ES-I3 (cell line): ENCODE results near the gene ANO7.

Source experiments
- H3K36me3 ChIP-seq: 2 replicates; pipeline ENCODE4 v1.6.1; 2013; ENCODE audit warnings: mild to moderate bottlenecking, low read length, control low read depth, moderate library complexity; ENCODE audit not compliant: insufficient read depth
- H3K4me1 ChIP-seq: 2 replicates; pipeline ENCODE4 v1.6.1; 2013; ENCODE audit warnings: mild to moderate bottlenecking, control low read depth, low read length; ENCODE audit not compliant: insufficient read depth
- H3K9ac ChIP-seq: 2 replicates; pipeline ENCODE4 v1.6.1; 2013; ENCODE audit warnings: low read depth, mild to moderate bottlenecking, low read length, moderate library complexity
- H3K9me3 ChIP-seq: 2 replicates; pipeline ENCODE4 v1.6.1; 2013; ENCODE audit warnings: mild to moderate bottlenecking, low read length, moderate library complexity; ENCODE audit not compliant: control insufficient read depth, insufficient read depth

ANO7 gene

DNA sequence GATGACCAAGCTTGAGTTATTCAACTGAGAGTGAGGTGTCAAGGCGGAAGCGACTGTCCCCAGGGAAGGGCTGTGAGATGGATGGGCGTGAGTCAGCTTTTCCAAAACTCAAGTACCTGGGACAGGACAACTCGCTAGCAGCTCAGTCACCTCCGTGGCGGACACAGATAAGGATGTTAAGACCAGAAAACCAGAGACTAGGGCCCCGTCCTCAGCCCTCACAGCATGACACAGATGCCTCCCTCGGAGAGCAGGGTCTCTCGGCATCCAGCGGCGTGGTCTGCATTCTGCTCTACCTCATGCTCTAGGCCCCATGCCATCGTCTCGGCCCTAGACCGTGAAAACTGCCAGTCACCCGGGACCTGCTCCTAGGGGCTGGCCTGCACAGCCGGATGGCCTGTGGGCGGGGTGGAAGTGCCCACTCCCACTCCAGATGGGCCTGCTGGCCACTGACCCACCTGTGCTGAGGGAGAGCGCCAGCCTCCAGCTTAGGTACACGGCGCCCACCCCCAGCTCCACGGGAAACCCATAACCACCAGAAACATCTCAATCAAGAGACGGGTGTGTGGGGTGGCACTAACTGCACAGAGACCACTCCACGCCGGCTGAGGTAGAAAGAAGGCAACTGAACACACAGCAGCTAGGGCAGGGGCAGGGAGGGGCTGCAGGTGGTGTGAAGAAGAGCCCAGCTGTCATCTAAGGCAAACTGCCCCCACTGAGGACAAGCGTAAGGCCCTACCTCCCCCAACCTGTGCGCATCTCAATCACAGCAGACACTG lies 39.8 kb downstream of the ANO7 start:
- Histone ChIP-seq H3K9me3 (no peaks in the 10 kb centered on the region), H3K9ac (no peak overlapping the region), H3K36me3 (peaks cover 14% of the 10 kb centered on the region; the same call in 1 of the 2 replicates), H3K4me1 (peaks cover 13% of the 10 kb centered on the region; the same call in 1 of the 2 replicates)

GRCh38 chr2:241228860-241229516 lies 40.5 kb downstream of the ANO7 start:
- H3K9ac ChIP-seq, result no peak overlapping the region
- H3K9me3 ChIP-seq, result no peaks in the 10 kb centered on the region
- peaks cover 5% of the 10 kb centered on the region; the same call in 1 of the 2 replicates for H3K4me1 ChIP-seq
- H3K36me3 ChIP-seq, result peaks cover 16% of the 10 kb centered on the region; the same call in 1 of the 2 replicates

DNA sequence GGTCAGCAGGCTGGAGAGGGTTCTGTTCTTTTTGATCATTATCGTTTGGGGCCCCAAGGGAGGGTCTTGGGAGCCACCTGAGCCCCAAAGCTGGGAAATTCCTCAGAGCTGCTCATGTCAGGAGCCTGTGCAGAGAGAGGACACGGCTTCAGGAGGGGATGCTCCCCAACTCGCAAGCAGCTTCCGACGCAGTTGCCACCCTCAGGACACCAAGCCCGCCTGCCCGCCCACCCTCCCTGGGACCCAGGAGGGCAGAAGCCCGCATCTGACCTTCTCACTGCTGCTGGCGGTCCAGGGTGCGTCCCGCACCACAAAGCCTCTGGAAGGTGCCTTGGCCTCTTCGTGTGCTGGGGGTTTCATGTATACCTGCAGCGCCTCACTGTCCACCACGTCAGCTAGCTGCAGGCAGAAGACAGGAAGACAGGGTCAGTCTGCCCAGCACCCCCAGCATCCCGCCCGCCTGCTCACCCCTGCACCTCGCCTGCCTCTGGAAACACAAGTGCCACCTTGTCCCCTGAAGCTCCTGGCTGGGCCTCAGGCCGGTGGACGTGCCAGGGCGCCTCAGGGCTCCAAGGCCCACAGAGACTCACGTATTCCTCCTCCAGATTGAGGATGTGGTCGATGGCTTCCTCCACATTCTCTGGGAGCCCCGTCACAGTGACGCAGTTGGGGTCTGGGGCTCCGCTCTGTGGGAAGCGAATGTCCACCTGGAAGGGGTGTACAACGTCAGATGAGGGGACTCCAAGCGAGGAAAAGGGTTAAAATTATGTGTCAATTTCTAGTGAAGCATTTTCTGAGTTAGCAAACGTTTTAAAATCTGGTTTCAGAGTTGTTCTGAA lies 41.3 kb downstream of the ANO7 start:
- H3K36me3 ChIP-seq, result peaks cover 20% of the 10 kb centered on the region
- H3K9ac ChIP-seq, result no peak overlapping the region
- no peaks in the 10 kb centered on the region for H3K4me1 ChIP-seq
- H3K9me3 ChIP-seq, result no peaks in the 10 kb centered on the region

DNA sequence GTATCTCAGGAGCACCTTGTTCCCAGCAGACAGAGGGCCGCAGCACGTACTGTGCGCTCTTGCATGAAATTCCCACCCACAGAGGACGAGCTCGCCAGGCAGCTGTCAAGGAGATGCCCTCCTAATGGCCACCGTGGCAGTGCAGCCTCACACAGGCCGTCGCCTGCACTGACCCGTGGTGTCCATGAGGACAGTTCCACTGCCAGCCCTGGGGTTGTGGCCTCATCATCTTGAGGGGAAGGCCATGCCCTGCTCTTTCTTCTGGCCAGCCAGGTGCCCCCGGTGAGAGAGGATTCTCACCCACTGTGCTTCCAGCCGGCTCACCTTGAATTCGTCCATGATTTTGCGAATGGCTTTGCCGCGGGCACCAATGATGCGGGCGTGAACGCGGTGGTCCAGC lies 42.0 kb downstream of the ANO7 start:
- peaks cover 27% of the 10 kb centered on the region for H3K36me3 ChIP-seq
- H3K9ac ChIP-seq, result no peak overlapping the region
- H3K9me3 ChIP-seq, result no peaks in the 10 kb centered on the region
- no peaks in the 10 kb centered on the region for H3K4me1 ChIP-seq

GRCh38 chr2:241232736-241233575 lies 44.5 kb downstream of the ANO7 start:
- Histone ChIP-seq H3K36me3 (peaks cover 28% of the 10 kb centered on the region), H3K9me3 (no peaks in the 10 kb centered on the region), H3K4me1 (no peaks in the 10 kb centered on the region), H3K9ac (no peak overlapping the region)

DNA sequence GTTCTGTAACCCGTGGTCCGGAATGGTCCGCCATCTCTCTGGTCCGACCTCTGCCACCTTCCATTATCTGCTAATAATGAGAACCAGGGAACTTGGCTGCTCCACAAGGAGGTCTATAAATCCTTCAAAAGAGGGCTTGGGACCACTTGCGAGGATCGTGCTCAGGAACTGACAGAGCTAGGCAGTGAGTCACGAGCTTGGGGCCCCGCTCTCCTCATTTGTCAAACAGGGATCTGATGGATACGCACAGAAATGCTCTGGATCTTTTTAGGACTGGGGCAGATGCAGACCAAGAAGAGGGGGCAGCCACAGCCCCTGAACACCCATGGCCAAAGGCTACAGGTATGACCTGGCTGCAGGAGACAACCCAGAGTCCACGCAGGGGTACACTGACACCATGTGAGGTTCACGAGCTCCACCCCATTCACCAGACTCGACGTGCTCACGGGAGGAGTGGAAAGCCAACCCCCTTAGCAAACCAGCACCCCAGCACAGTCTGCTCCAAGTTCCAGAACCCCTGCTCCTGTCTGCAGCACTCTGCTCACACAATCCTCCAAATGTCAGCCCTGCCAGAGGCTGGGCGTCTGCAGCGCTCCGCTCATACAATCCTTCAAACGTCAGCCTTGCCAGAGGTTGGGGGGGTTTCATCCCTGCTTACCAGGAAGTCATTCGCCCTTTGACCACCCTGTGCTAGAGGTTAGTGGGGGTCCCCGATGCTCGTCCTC lies 45.8 kb downstream of the ANO7 start:
- no peaks in the 10 kb centered on the region for H3K9me3 ChIP-seq
- H3K4me1 ChIP-seq, result no peaks in the 10 kb centered on the region
- H3K36me3 ChIP-seq, result peaks cover 29% of the 10 kb centered on the region
- no peak overlapping the region for H3K9ac ChIP-seq

DNA sequence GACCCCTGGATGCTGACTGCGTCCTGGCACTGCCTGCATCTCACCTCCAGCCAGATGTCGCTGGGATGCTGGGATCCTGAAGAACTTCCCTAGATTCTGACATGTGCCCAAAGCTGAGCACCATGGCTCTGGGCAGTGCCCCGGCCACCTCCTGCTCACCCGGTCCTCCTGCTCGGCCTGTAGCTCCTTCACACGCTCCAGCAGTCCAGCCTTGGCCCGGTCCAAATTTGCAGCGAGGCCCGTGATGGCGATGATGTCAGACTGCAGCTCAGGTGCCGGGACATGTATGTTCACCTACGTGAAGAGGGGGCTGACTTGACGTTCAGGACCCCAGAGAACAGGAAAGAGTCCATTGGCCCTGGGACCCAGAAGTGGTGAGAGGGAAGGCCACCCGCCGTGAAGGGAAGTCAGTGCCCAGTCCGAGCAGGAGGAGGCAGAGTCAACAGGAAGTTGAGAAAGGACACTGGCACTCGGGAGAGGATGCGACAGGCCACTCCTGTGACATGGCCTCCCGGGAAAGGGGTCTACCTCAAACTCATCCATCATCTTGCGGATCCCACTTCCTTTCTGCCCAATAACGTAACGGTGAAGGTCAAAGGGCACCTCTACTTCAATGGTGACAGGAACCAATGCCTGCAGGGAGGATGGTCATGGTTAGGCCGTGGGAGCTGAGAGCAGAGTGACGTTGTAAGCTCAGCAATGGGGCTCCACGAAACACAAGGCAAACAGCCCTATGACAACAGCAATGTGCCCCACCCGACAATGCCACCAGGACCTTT lies 46.7 kb downstream of the ANO7 start:
- H3K36me3 ChIP-seq, result peaks cover 29% of the 10 kb centered on the region
- no peaks in the 10 kb centered on the region for H3K4me1 ChIP-seq
- no peak overlapping the region for H3K9ac ChIP-seq
- no peaks in the 10 kb centered on the region for H3K9me3 ChIP-seq

DNA sequence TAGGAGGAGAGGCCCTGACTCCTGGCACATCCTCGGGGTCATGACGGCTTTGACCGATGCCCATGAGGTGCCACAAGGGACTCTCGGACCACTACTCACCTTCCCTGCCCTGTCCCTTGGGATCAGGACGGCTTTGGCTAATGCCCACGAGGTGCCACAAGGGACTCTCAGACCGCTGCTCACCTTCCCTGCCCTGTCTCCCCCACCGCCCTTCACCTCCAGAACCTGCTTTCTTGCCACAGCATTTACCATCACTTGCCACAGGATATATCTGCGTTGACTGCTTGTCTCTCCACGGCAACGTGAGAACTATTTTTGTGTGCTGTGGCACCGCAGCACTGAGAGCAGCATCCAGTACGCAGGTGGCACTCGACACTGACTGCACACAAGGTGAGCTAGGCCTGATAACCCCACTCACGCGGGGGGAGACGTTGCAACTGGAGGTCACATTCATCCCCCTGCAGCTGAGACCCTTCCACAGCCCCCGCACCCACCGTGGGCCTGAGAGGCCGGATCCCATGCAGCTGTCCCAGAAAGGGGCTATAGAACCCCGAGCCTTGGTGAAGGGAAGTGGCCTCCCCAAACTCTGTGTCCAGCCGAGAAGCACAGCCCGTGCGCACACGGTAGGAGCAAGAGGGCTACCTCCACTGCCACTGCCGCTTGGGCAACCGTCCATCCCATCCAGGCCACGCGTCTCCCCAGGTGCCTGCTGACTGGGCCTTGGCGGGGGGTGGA lies 47.5 kb downstream of the ANO7 start:
- peaks cover 31% of the 10 kb centered on the region for H3K36me3 ChIP-seq
- H3K9ac ChIP-seq, result no peak overlapping the region
- H3K9me3 ChIP-seq, result no peaks in the 10 kb centered on the region
- H3K4me1 ChIP-seq, result no peaks in the 10 kb centered on the region

GRCh38 chr2:241237047-241237446 lies 48.6 kb downstream of the ANO7 start:
- peaks cover 27% of the 10 kb centered on the region for H3K36me3 ChIP-seq
- H3K9me3 ChIP-seq, result no peaks in the 10 kb centered on the region
- no peak overlapping the region for H3K9ac ChIP-seq
- no peaks in the 10 kb centered on the region for H3K4me1 ChIP-seq

DNA sequence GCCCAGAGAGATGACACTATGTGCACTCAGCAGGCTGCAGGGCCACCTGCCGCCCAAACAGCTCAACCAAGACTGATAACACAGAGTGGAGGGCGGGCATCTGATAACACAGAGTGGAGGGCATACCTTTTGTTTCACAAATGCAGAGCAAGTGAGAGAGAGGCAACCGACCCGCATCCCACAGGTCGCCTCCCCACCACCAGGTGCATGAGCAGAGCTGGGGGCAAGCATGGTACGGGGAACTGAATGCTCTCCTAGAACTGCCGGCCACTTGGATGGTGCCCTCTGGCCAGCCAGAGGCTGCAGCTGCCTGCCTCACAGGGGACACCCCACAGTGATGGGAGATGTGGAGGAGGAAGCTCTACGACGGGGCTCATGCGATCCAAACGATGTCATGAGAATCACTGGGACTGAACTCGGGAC lies 49.5 kb downstream of the ANO7 start:
- no peaks in the 10 kb centered on the region for H3K4me1 ChIP-seq
- H3K9ac ChIP-seq, result no peak overlapping the region
- no peaks in the 10 kb centered on the region for H3K9me3 ChIP-seq
- peaks cover 34% of the 10 kb centered on the region for H3K36me3 ChIP-seq

DNA sequence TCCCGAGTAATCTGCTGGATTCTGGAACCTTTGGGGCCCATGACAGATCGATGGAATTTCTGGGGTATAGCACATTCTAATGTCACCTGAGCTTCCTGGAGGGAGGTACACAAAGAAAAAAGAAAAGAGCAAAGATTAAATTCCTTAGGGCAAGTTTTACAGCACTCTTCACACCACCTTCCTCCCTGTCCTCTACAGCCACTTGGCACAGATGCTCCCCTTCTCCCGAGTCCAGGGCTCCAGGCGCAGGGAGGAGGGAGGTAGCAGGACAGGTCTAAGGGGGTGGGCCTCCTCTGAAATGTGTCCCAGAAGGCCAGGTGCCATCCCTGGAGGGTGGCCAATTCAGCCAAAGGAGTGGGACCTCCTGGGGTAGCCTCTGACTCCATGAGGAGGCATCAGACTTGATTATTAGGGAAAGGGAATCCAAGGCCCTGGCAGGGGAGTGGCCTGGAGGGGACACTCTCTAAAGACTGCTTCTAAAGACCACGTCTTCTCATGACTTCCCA lies 50.3 kb downstream of the ANO7 start:
- Histone ChIP-seq H3K4me1 (no peaks in the 10 kb centered on the region), H3K9me3 (no peaks in the 10 kb centered on the region), H3K9ac (no peak overlapping the region), H3K36me3 (peaks cover 32% of the 10 kb centered on the region)

GRCh38 chr2:241239552-241240202 lies 51.2 kb downstream of the ANO7 start:
- H3K4me1 ChIP-seq, result no peaks in the 10 kb centered on the region
- peaks cover 33% of the 10 kb centered on the region for H3K36me3 ChIP-seq
- no peak overlapping the region for H3K9ac ChIP-seq
- H3K9me3 ChIP-seq, result no peaks in the 10 kb centered on the region
